Measurements from ENCODE around the gene PTPRCAP. TPM values are rescaled to one million over a fixed set of nuclear protein-coding genes. Genes with fewer than 3 reads are reported as not detected.
A peak's percentile ranks its signal among the peaks of the same experiment; 100 is the strongest.

The PTPRCAP gene
- total and polyA plus RNA-seq, 3 experiments from 2014 or later = 145 to 1,075 (median 163) TPM

GRCh38 chr11:67415501-67416304 lies 21.8 kb downstream of the PTPRCAP start, which contains the start of gene CARNS1:
Gene CARNS1, plus strand, starts transcription at chr11:67415678. Its CDS starts 522 bp downstream, at chr11:67416200.
- POLR2A ChIA-PET = interaction anchor here (1.6 to 5.9 kb wide), 5 partner anchors 13 to 92 kb away, joined by 5 to 111 read pairs (median 22); partner anchors contain the start of genes CDK2AP2, PPP1CA, PTPRCAP and RPS6KB2
- H3K27ac Mint-ChIP-seq = peak within 1 kb of the TSS; percentile 87 to 98 (median 93)
- H3K9me3 Mint-ChIP-seq = no peaks in the 10 kb centered on the region
- no peaks in the 10 kb centered on the region for H3K9me3 ChIP-seq (ENCODE audit: low read length)
- H3K4me3 ChIP-seq (ENCODE audit: low read length) = peak within 1 kb of the TSS; percentile 51
- no peaks in the 10 kb centered on the region for H3K27me3 Mint-ChIP-seq
- H3K36me3 ChIP-seq (ENCODE audit: insufficient read depth, low read length) = no peaks in the 10 kb centered on the region
- DNase-seq = peak in 1 of 5 donors; percentile 28
- H3K27ac ChIP-seq (ENCODE audit: low read depth, low read length) = no peak within 1 kb of the TSS
- H3K4me1 ChIP-seq (ENCODE audit: insufficient read depth, low read length) = peaks cover 86% of the 10 kb centered on the region
- CTCF ChIA-PET = interaction anchor here (1.2 to 9.8 kb wide), 3 partner anchors 13 to 33 kb away, joined by 3 to 108 read pairs (median 6); partner anchors contain the start of genes PPP1CA, RPS6KB2 and TBC1D10C
- H3K4me3 Mint-ChIP-seq = peak within 1 kb of the TSS; percentile 80 to 92 (median 87)
- peaks cover 0 to under 1% (median 0%) of the 10 kb centered on the region in 3 donors for H3K36me3 Mint-ChIP-seq
- no peaks in the 10 kb centered on the region for H3K27me3 ChIP-seq (ENCODE audit: insufficient read depth, low read length, poor library complexity, severe bottlenecking)
- H3K4me1 Mint-ChIP-seq = peaks cover 68 to 81% (median 76%) of the 10 kb centered on the region in 3 donors

GRCh38 chr11:67413266-67413849 lies 24.1 kb downstream of the PTPRCAP start:
- POLR2A ChIA-PET = interaction anchor here (0.6 to 4.1 kb wide), 9 partner anchors 7 to 55 kb away, joined by 3 to 30 read pairs (median 9); partner anchors contain the start of genes CABP4, PPP1CA, PTPRCAP and RAD9A
- H3K4me1 ChIP-seq (ENCODE audit: insufficient read depth, low read length) = peaks cover 89% of the 10 kb centered on the region
- Mint-ChIP-seq H3K4me1 (peaks cover 75 to 84% (median 75%) of the 10 kb centered on the region in 3 donors), H3K9me3 (no peaks in the 10 kb centered on the region), H3K27ac (peak overlapping the region; percentile 17 to 80 (median 66)), H3K36me3 (peaks cover 0 to 13% (median 0%) of the 10 kb centered on the region in 3 donors), H3K4me3 (peak overlapping the region; percentile 3 to 74 (median 52)), H3K27me3 (no peaks in the 10 kb centered on the region)
- CTCF ChIA-PET = interaction anchor here (0.6 to 9.8 kb wide), 7 partner anchors 10 to 136 kb away, joined by 3 to 108 read pairs (median 4); partner anchors contain the start of genes PPP1CA, PTPRCAP and TBC1D10C
- DNase-seq = no peak
- no peaks in the 10 kb centered on the region for H3K9me3 ChIP-seq (ENCODE audit: low read length)
- H3K27me3 ChIP-seq (ENCODE audit: insufficient read depth, low read length, poor library complexity, severe bottlenecking) = no peaks in the 10 kb centered on the region
- H3K27ac ChIP-seq (ENCODE audit: low read depth, low read length) = no peak overlapping the region
- no peak overlapping the region for H3K4me3 ChIP-seq (ENCODE audit: low read length)
- H3K36me3 ChIP-seq (ENCODE audit: insufficient read depth, low read length) = no peaks in the 10 kb centered on the region

- POLR2A ChIA-PET = interaction anchor here (0.6 to 4.1 kb wide), 9 partner anchors 8 to 60 kb away, joined by 3 to 30 read pairs (median 9); partner anchors contain the start of genes POLD4, PPP1CA, PTPRCAP and TBC1D10C
- Histone ChIP-seq H3K9me3 (ENCODE audit: low read length) (no peaks in the 10 kb centered on the region), H3K4me1 (ENCODE audit: insufficient read depth, low read length) (peaks cover 89% of the 10 kb centered on the region), H3K27me3 (ENCODE audit: insufficient read depth, low read length, poor library complexity, severe bottlenecking) (no peaks in the 10 kb centered on the region), H3K27ac (ENCODE audit: low read depth, low read length) (no peak overlapping the region), H3K36me3 (ENCODE audit: insufficient read depth, low read length) (no peaks in the 10 kb centered on the region), H3K4me3 (ENCODE audit: low read length) (no peak overlapping the region)
- peak overlapping the region in 5 of 7 donors; percentile 15 to 97 (median 63) for H3K4me3 Mint-ChIP-seq
- no peak for DNase-seq
- no peaks in the 10 kb centered on the region for H3K27me3 Mint-ChIP-seq
- no peaks in the 10 kb centered on the region for H3K9me3 Mint-ChIP-seq
- peak overlapping the region in 4 of 8 donors; percentile 44 to 90 (median 70) for H3K27ac Mint-ChIP-seq
- CTCF ChIA-PET = interaction anchor here (1.4 to 9.8 kb wide), 5 partner anchors 10 to 61 kb away, joined by 3 to 108 read pairs (median 6); partner anchors contain the start of genes PPP1CA, PTPRCAP and TBC1D10C
- H3K4me1 Mint-ChIP-seq = peaks cover 75 to 84% (median 75%) of the 10 kb centered on the region in 3 donors
- peaks cover 0 to 18% (median 0%) of the 10 kb centered on the region in 3 donors for H3K36me3 Mint-ChIP-seq
These were observed 24.8 kb downstream of the PTPRCAP start for GRCh38 chr11:67412495-67413179.

- ChIA-PET CTCF (interaction anchor here (1.4 to 9.8 kb wide), 4 partner anchors 9 to 26 kb away, joined by 3 to 108 read pairs (median 10); partner anchors contain the start of genes PPP1CA, PTPRCAP and TBC1D10C), POLR2A (interaction anchor here (1.1 to 4.1 kb wide), 6 partner anchors 7 to 59 kb away, joined by 3 to 30 read pairs (median 10); partner anchors contain the start of genes POLD4, PPP1CA, PTPRCAP and TBC1D10C)
- Mint-ChIP-seq H3K4me1 (peaks cover 78 to 85% (median 79%) of the 10 kb centered on the region in 3 donors), H3K4me3 (peak overlapping the region in 4 of 7 donors; percentile 13 to 97 (median 52)), H3K9me3 (no peaks in the 10 kb centered on the region), H3K36me3 (peaks cover 3 to 26% (median 6%) of the 10 kb centered on the region in 3 donors), H3K27me3 (peaks cover 0 to 2% of the 10 kb centered on the region in 2 donors), H3K27ac (peak overlapping the region in 7 of 8 donors; percentile 26 to 90 (median 63))
- no peaks in the 10 kb centered on the region for H3K9me3 ChIP-seq (ENCODE audit: low read length)
- no peak for DNase-seq
- no peak overlapping the region for H3K27ac ChIP-seq (ENCODE audit: low read depth, low read length)
- peak overlapping the region; percentile 21 for H3K4me3 ChIP-seq (ENCODE audit: low read length)
- no peaks in the 10 kb centered on the region for H3K27me3 ChIP-seq (ENCODE audit: insufficient read depth, low read length, poor library complexity, severe bottlenecking)
- H3K4me1 ChIP-seq (ENCODE audit: insufficient read depth, low read length) = peaks cover 89% of the 10 kb centered on the region
- no peaks in the 10 kb centered on the region for H3K36me3 ChIP-seq (ENCODE audit: insufficient read depth, low read length)
These were observed 25.7 kb downstream of the PTPRCAP start for GRCh38 chr11:67411785-67412152.

GRCh38 chr11:67410984-67411784 lies 26.3 kb downstream of the PTPRCAP start:
- POLR2A ChIA-PET = interaction anchor here (1.0 to 4.1 kb wide), 5 partner anchors 10 to 58 kb away, joined by 3 to 28 read pairs (median 5); partner anchors contain the start of genes POLD4 and PTPRCAP

GRCh38 chr11:67410369-67410831 lies 27.1 kb downstream of the PTPRCAP start:
- peak overlapping the region; percentile 72 to 97 (median 88) for H3K4me3 Mint-ChIP-seq
- H3K27ac ChIP-seq (ENCODE audit: low read depth, low read length) = peak overlapping the region; percentile 38
- H3K36me3 ChIP-seq (ENCODE audit: insufficient read depth, low read length) = peaks cover 6% of the 10 kb centered on the region
- ChIA-PET CTCF (no interaction called here), POLR2A (interaction anchor here (1.0 to 4.1 kb wide), 2 partner anchors 9 to 27 kb away, joined by 3 to 28 read pairs; partner anchors contain the start of gene PTPRCAP)
- no peaks in the 10 kb centered on the region for H3K9me3 Mint-ChIP-seq
- H3K27ac Mint-ChIP-seq = peak overlapping the region; percentile 84 to 99 (median 93)
- no peaks in the 10 kb centered on the region for H3K27me3 ChIP-seq (ENCODE audit: insufficient read depth, low read length, poor library complexity, severe bottlenecking)
- peaks cover 93% of the 10 kb centered on the region for H3K4me1 ChIP-seq (ENCODE audit: insufficient read depth, low read length)
- H3K9me3 ChIP-seq (ENCODE audit: low read length) = no peaks in the 10 kb centered on the region
- H3K4me3 ChIP-seq (ENCODE audit: low read length) = peak overlapping the region; percentile 82
- peaks cover 0 to 2% of the 10 kb centered on the region in 2 donors for H3K27me3 Mint-ChIP-seq
- peaks cover 3 to 38% (median 6%) of the 10 kb centered on the region in 3 donors for H3K36me3 Mint-ChIP-seq
- DNase-seq = no peak
- peaks cover 78 to 89% (median 80%) of the 10 kb centered on the region in 3 donors for H3K4me1 Mint-ChIP-seq

More at GRCh38 chr11:67410984-67411784, 26.3 kb downstream of the PTPRCAP start:
- peaks cover 89% of the 10 kb centered on the region for H3K4me1 ChIP-seq (ENCODE audit: insufficient read depth, low read length)
- Mint-ChIP-seq H3K4me3 (peak overlapping the region; percentile 23 to 97 (median 72)), H3K27ac (peak overlapping the region; percentile 11 to 99 (median 72)), H3K9me3 (no peaks in the 10 kb centered on the region), H3K36me3 (peaks cover 3 to 32% (median 6%) of the 10 kb centered on the region in 3 donors), H3K27me3 (peaks cover 0 to 2% of the 10 kb centered on the region in 2 donors), H3K4me1 (peaks cover 76 to 85% (median 78%) of the 10 kb centered on the region in 3 donors)
- no peak for DNase-seq
- H3K27me3 ChIP-seq (ENCODE audit: insufficient read depth, low read length, poor library complexity, severe bottlenecking) = no peaks in the 10 kb centered on the region
- H3K4me3 ChIP-seq (ENCODE audit: low read length) = peak overlapping the region; percentile 21
- CTCF ChIA-PET = interaction anchor here (1.4 kb wide), 1 partner anchor 18 kb away, joined by 3 read pairs; no protein-coding TSS in a partner anchor
- no peaks in the 10 kb centered on the region for H3K36me3 ChIP-seq (ENCODE audit: insufficient read depth, low read length)
- H3K27ac ChIP-seq (ENCODE audit: low read depth, low read length) = no peak overlapping the region
- H3K9me3 ChIP-seq (ENCODE audit: low read length) = no peaks in the 10 kb centered on the region
